ENCODE measurements around the gene CDC45.
"Not testable (repeated sequence)": the region's sequence is repeated elsewhere in the genome, so short reads cannot be mapped to it uniquely, and the experiment has no call there.

CDC45 gene

GRCh38 chr22:19530751-19531150 is 51.0 kb downstream of the CDC45 start:
- H3K4me1 Mint-ChIP-seq: peaks cover 10% of the 10 kb centered on the region

GRCh38 chr22:19531327-19531726 is 51.6 kb downstream of the CDC45 start:
- not testable (repeated sequence) for H3K27me3 Mint-ChIP-seq (ENCODE audit: low read depth); H3K27ac Mint-ChIP-seq; H3K4me3 Mint-ChIP-seq; H3K9me3 Mint-ChIP-seq; H3K4me1 Mint-ChIP-seq; H3K36me3 Mint-ChIP-seq (ENCODE audit: low read depth)

More at GRCh38 chr22:19530751-19531150, 51.0 kb downstream of the CDC45 start:
- H3K36me3 Mint-ChIP-seq (ENCODE audit: low read depth): no peaks in the 10 kb centered on the region
- peaks cover 12% of the 10 kb centered on the region for H3K27me3 Mint-ChIP-seq (ENCODE audit: low read depth)
- no peak for TF ChIP-seq CTCF (IDR thresholded peaks at IDR 0.05; ENCODE audit: unreplicated experiment in 3 of 3)
- no peak overlapping the region for H3K4me3 Mint-ChIP-seq
- H3K27ac Mint-ChIP-seq: no peak overlapping the region
- H3K9me3 Mint-ChIP-seq: no peaks in the 10 kb centered on the region

GRCh38 chr22:19533049-19533626 is 53.4 kb downstream of the CDC45 start:
- no peak for TF ChIP-seq CTCF (IDR thresholded peaks at IDR 0.05; ENCODE audit: unreplicated experiment in 3 of 3)
- H3K4me1 Mint-ChIP-seq: no peaks in the 10 kb centered on the region
- no peak overlapping the region for H3K4me3 Mint-ChIP-seq
- H3K36me3 Mint-ChIP-seq (ENCODE audit: low read depth): no peaks in the 10 kb centered on the region
- no peak overlapping the region for H3K27ac Mint-ChIP-seq
- no peaks in the 10 kb centered on the region for H3K9me3 Mint-ChIP-seq
- no peaks in the 10 kb centered on the region for H3K27me3 Mint-ChIP-seq (ENCODE audit: low read depth)

- H3K4me3 Mint-ChIP-seq: no peak overlapping the region
- no peaks in the 10 kb centered on the region for H3K4me1 Mint-ChIP-seq
- no peak overlapping the region for H3K27ac Mint-ChIP-seq
- H3K36me3 Mint-ChIP-seq (ENCODE audit: low read depth): no peaks in the 10 kb centered on the region
- H3K27me3 Mint-ChIP-seq (ENCODE audit: low read depth): no peaks in the 10 kb centered on the region
- H3K9me3 Mint-ChIP-seq: no peaks in the 10 kb centered on the region
- TF ChIP-seq CTCF (IDR thresholded peaks at IDR 0.05; ENCODE audit: unreplicated experiment in 3 of 3): no peak
Observed at GRCh38 chr22:19533857-19534256, 54.1 kb downstream of the CDC45 start.

- no peak overlapping the region for H3K27ac Mint-ChIP-seq
- H3K27me3 Mint-ChIP-seq (ENCODE audit: low read depth): no peaks in the 10 kb centered on the region
- H3K9me3 Mint-ChIP-seq: no peaks in the 10 kb centered on the region
- no peaks in the 10 kb centered on the region for H3K36me3 Mint-ChIP-seq (ENCODE audit: low read depth)
- no peaks in the 10 kb centered on the region for H3K4me1 Mint-ChIP-seq
- H3K4me3 Mint-ChIP-seq: no peak overlapping the region
- no peak for TF ChIP-seq CTCF (IDR thresholded peaks at IDR 0.05; ENCODE audit: unreplicated experiment in 3 of 3)
Observed at GRCh38 chr22:19535001-19535400, 55.3 kb downstream of the CDC45 start.

- no peak overlapping the region for H3K4me3 Mint-ChIP-seq
- no peaks in the 10 kb centered on the region for H3K4me1 Mint-ChIP-seq
- H3K27ac Mint-ChIP-seq: no peak overlapping the region
- TF ChIP-seq CTCF (IDR thresholded peaks at IDR 0.05; ENCODE audit: unreplicated experiment in 3 of 3): no peak
- H3K9me3 Mint-ChIP-seq: no peaks in the 10 kb centered on the region
- no peaks in the 10 kb centered on the region for H3K27me3 Mint-ChIP-seq (ENCODE audit: low read depth)
- no peaks in the 10 kb centered on the region for H3K36me3 Mint-ChIP-seq (ENCODE audit: low read depth)
Observed at GRCh38 chr22:19536564-19536963, 56.8 kb downstream of the CDC45 start.

All from nephron (organoid).